K562 (cell line): ENCODE measurements around the gene MRI1.

Source experiments
- EP300 ChIP-seq: IDR thresholded peaks from 2 replicates; pipeline ENCODE4 v1.6.1; 2012; ENCODE audit warnings: low read length, improper control_type of control experiment
- EZH2 ChIP-seq: IDR thresholded peaks from 2 replicates; pipeline ENCODE4 v1.6.1; 2012; ENCODE audit warnings: low read depth, mild to moderate bottlenecking, inconsistent platforms, low read length, borderline replicate concordance
- POLR2AphosphoS5 ChIP-seq: IDR thresholded peaks from 2 replicates; pipeline ENCODE4 v1.6.1; 2011; ENCODE audit warnings: mild to moderate bottlenecking, low read depth, low read length, moderate library complexity; ENCODE audit not compliant: control insufficient read depth, insufficient read depth
- ZBTB7A ChIP-seq: IDR thresholded peaks from 2 replicates; pipeline ENCODE4 v1.6.1; 2011; ENCODE audit warnings: low read depth, mild to moderate bottlenecking, low read length, moderate library complexity, borderline replicate concordance; ENCODE audit not compliant: control insufficient read depth
- ZNF217 ChIP-seq: sonication (generic); formaldehyde crosslinking; IDR thresholded peaks from 2 replicates; pipeline ENCODE4 v1.8.0; 2022; ENCODE audit warnings: mild to moderate bottlenecking, missing genetic modification reagents
- TF ChIP-seq, protein P1 (sequence below), 2 experiments: fragments of 200-800 bp in 1 of 2; sonication (Bioruptor generic) in 1 of 2; sonication (generic) in 1 of 2; formaldehyde crosslinking in 1 of 2; IDR thresholded peaks in 1 of 2; conservative IDR thresholded peaks in 1 of 2; 2 replicates each; pipeline versions ENCODE4 v1.5.0 to v1.6.1; 2016 to 2020; ENCODE audit warnings: missing compliant biosample characterization in 1 of 2, missing genetic modification characterization in 1 of 2, missing genetic modification reagents in 1 of 2
- TF ChIP-seq, protein P2 (sequence below): sonication (generic); formaldehyde crosslinking; IDR thresholded peaks from 2 replicates; pipeline ENCODE4 v1.8.0; 2022; ENCODE audit warnings: mild to moderate bottlenecking, missing genetic modification reagents
- TF ChIP-seq, protein P3 (sequence below): sonication (generic); formaldehyde crosslinking; IDR thresholded peaks from 2 replicates; pipeline ENCODE4 v1.5.0; 2020; ENCODE audit warnings: missing genetic modification reagents

DNA sequence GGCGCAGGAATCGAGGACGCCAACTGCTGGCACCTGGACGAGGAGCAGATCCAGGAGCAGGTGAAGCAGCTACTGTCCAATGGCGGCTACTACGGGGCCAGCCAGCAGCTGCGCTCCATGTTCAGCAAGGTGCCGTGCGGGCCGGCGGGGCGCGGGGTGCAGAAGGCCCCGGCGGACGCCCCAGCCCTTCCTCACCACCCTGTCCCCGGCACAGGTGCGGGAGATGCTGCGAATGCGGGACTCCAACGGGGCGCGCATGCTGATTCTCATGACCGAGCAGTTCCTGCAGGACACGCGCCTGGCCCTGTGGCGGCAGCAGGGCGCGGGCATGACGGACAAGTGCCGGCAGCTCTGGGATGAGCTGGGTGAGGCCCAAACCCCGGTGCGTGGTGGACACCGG is 44.5 kb downstream of the MRI1 start:
- TF ChIP-seq, protein P1, sequence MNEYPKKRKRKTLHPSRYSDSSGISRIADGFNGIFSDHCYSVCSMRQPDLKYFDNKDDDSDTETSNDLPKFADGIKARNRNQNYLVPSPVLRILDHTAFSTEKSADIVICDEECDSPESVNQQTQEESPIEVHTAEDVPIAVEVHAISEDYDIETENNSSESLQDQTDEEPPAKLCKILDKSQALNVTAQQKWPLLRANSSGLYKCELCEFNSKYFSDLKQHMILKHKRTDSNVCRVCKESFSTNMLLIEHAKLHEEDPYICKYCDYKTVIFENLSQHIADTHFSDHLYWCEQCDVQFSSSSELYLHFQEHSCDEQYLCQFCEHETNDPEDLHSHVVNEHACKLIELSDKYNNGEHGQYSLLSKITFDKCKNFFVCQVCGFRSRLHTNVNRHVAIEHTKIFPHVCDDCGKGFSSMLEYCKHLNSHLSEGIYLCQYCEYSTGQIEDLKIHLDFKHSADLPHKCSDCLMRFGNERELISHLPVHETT (CRISPR knock-in tag; conservative IDR thresholded peaks at IDR 0.05 in 1 of 2, IDR thresholded peaks at IDR 0.05 in 1 of 2), result no peak
- no peak for TF ChIP-seq EZH2
- no peak for TF ChIP-seq ZNF217
- TF ChIP-seq, protein P2, sequence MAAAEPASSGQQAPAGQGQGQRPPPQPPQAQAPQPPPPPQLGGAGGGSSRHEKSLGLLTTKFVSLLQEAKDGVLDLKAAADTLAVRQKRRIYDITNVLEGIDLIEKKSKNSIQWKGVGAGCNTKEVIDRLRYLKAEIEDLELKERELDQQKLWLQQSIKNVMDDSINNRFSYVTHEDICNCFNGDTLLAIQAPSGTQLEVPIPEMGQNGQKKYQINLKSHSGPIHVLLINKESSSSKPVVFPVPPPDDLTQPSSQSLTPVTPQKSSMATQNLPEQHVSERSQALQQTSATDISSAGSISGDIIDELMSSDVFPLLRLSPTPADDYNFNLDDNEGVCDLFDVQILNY (CRISPR knock-in tag), result no peak
- TF ChIP-seq EP300, result no peak
- no peak for TF ChIP-seq ZBTB7A
- TF ChIP-seq, protein P3, sequence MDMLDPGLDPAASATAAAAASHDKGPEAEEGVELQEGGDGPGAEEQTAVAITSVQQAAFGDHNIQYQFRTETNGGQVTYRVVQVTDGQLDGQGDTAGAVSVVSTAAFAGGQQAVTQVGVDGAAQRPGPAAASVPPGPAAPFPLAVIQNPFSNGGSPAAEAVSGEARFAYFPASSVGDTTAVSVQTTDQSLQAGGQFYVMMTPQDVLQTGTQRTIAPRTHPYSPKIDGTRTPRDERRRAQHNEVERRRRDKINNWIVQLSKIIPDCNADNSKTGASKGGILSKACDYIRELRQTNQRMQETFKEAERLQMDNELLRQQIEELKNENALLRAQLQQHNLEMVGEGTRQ (CRISPR knock-in tag), result no peak
- TF ChIP-seq POLR2AphosphoS5, result no peak
